Panc1 (cell line): ENCODE data around the gene TFAP2A. TPM values are rescaled to one million over a fixed set of nuclear protein-coding genes. Genes with fewer than 3 reads are reported as not detected.
A peak's percentile ranks its signal among the peaks of the same experiment; 100 is the strongest.

ENCODE experiments used
- ATAC-seq: fragments of 200-7000 bp; cut with Tn5 transposase; 2 replicates; pipeline ENCODE4 v1.9.1; 2020; ENCODE audit warnings: mild to moderate bottlenecking, moderate library complexity
- BruUV-seq: library from RNA; stranded (reverse); fragments of 400-500 nt; replicated peaks from 2 replicates; lab custom pipeline; 2021; lab: Mats Ljungman, UMichigan
- CTCF ChIA-PET: fragments of 300-600 bp; sonication (Branson Sonifier 250); formaldehyde crosslinking; loops from one replicate; lab custom pipeline; 2022; ENCODE audit warnings: antibody characterized with exemption; lab: Charles Lee
- POLR2A ChIA-PET: fragments of 300-600 bp; sonication (Branson Sonifier 250); formaldehyde crosslinking; loops from one replicate; lab custom pipeline; 2022; ENCODE audit warnings: antibody characterized with exemption; lab: Charles Lee
- DNase-seq: peaks from one replicate; pipeline ENCODE4 v3.0.0-alpha.2; 2010; ENCODE audit warnings: low read depth, low spot score
- H3K27ac ChIP-seq: 2 replicates; pipeline ENCODE4 v1.5.1; 2011; ENCODE audit warnings: mild to moderate bottlenecking, low read length, inconsistent platforms
- H3K27me3 ChIP-seq: fragments of 200-500 bp; sonication (Bioruptor generic); 2 replicates; pipeline ENCODE4 v1.6.0; 2014; ENCODE audit warnings: low read length, inconsistent platforms; ENCODE audit not compliant: control insufficient read depth, insufficient read depth
- H3K36me3 ChIP-seq: fragments of 200-500 bp; sonication (Bioruptor generic); 2 replicates; pipeline ENCODE4 v1.5.1; 2014; ENCODE audit warnings: inconsistent platforms, mild to moderate bottlenecking, low read length, moderate library complexity; ENCODE audit not compliant: control insufficient read depth, insufficient read depth
- H3K4me1 ChIP-seq: 2 replicates; pipeline ENCODE4 v1.5.1; 2011; ENCODE audit warnings: inconsistent platforms, mild to moderate bottlenecking, low read length, moderate library complexity; ENCODE audit not compliant: control insufficient read depth, insufficient read depth
- H3K4me3 ChIP-seq, 2 experiments: 2 replicates each; pipeline ENCODE4 v1.5.1; 2011 to 2012; ENCODE audit warnings: low read depth in 2 of 2, low read length in 2 of 2, mild to moderate bottlenecking in 2 of 2, inconsistent platforms in 1 of 2, moderate library complexity in 1 of 2
- H3K9me3 ChIP-seq: fragments of 200-500 bp; sonication (Bioruptor generic); 2 replicates; pipeline ENCODE4 v1.5.1; 2014; ENCODE audit warnings: low read depth, mild to moderate bottlenecking, inconsistent platforms, low read length, moderate library complexity; ENCODE audit not compliant: control insufficient read depth, insufficient read depth
- POLR2AphosphoS5 ChIP-seq: IDR thresholded peaks from 2 replicates; pipeline ENCODE4 v1.6.1; 2012; ENCODE audit warnings: mild to moderate bottlenecking, low read depth, low read length, moderate library complexity
- SIN3A ChIP-seq: IDR thresholded peaks from 2 replicates; pipeline ENCODE4 v1.6.1; 2012; ENCODE audit warnings: low read depth, mild to moderate bottlenecking, low read length, moderate library complexity, borderline replicate concordance; ENCODE audit not compliant: insufficient read depth
- TCF7L2 ChIP-seq: IDR thresholded peaks from 2 replicates; pipeline ENCODE4 v1.6.1; 2011; ENCODE audit warnings: mild to moderate bottlenecking, low read depth, low read length, inconsistent platforms
- in situ Hi-C: cut with HindIII; loops from 2 replicates; pipeline ENCODE4 v1.10.0; 2016; ENCODE audit warnings: low sequenced_read_pairs, low pct_unique_long_range_greater_than_20kb
- intact Hi-C: fragments of 100-400 bp; cut with micrococcal nuclease; formaldehyde crosslinking; loops from one replicate; pipeline ENCODE4 v1.10.0; 2022; ENCODE audit not compliant: unreplicated experiment
- total RNA-seq: library from RNA; stranded (reverse); gene quantifications from one replicate; pipeline ENCODE4 v1.2.1, GENCODE V29; 2021; ENCODE audit not compliant: unreplicated experiment
- TF ChIP-seq, protein P1 (sequence below), 2 experiments: IDR thresholded peaks; 2 replicates each; pipeline ENCODE4 v1.6.1; 2011 to 2012; ENCODE audit warnings: low read depth in 2 of 2, control low read depth in 1 of 2, low read length in 1 of 2, mild to moderate bottlenecking in 1 of 2, moderate library complexity in 1 of 2; ENCODE audit not compliant: insufficient read depth in 1 of 2
- TF ChIP-seq, protein P2 (sequence below): fragments of 450-650 bp; IDR thresholded peaks from 2 replicates; pipeline ENCODE4 v1.5.1; 2017; ENCODE audit warnings: mild to moderate bottlenecking

The TFAP2A gene
- total RNA-seq, 1 experiment from 2014 or later = 83.9 TPM

DNA sequence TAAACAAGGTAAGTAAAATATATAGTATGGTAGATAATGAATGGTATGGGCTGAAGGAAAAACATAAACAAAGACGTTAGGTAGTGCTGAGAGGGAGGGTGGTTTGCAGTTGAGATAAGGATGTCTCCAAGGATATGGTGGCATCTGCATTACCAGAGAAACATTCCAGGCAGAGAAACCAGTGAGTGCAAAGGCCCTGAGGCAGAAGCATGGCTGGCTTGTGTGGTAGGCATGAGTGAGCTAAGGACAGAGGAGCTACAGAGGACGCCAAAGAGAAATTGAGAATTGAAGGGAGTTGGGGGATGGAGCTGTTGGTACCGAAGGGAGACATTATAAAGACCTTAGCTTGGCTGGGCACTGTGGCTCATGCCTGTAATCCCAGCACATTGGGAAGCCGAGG is 18.4 kb upstream of the TFAP2A start:
- TF ChIP-seq, protein P1, sequence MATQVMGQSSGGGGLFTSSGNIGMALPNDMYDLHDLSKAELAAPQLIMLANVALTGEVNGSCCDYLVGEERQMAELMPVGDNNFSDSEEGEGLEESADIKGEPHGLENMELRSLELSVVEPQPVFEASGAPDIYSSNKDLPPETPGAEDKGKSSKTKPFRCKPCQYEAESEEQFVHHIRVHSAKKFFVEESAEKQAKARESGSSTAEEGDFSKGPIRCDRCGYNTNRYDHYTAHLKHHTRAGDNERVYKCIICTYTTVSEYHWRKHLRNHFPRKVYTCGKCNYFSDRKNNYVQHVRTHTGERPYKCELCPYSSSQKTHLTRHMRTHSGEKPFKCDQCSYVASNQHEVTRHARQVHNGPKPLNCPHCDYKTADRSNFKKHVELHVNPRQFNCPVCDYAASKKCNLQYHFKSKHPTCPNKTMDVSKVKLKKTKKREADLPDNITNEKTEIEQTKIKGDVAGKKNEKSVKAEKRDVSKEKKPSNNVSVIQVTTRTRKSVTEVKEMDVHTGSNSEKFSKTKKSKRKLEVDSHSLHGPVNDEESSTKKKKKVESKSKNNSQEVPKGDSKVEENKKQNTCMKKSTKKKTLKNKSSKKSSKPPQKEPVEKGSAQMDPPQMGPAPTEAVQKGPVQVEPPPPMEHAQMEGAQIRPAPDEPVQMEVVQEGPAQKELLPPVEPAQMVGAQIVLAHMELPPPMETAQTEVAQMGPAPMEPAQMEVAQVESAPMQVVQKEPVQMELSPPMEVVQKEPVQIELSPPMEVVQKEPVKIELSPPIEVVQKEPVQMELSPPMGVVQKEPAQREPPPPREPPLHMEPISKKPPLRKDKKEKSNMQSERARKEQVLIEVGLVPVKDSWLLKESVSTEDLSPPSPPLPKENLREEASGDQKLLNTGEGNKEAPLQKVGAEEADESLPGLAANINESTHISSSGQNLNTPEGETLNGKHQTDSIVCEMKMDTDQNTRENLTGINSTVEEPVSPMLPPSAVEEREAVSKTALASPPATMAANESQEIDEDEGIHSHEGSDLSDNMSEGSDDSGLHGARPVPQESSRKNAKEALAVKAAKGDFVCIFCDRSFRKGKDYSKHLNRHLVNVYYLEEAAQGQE (IDR thresholded peaks at IDR 0.05; ENCODE audit: insufficient read depth in 1 of 2, low read depth in 2 of 2, low read length in 1 of 2) = no peak
- no peak for TF ChIP-seq POLR2AphosphoS5
- TF ChIP-seq TCF7L2 = no peak
- TF ChIP-seq, protein P2, sequence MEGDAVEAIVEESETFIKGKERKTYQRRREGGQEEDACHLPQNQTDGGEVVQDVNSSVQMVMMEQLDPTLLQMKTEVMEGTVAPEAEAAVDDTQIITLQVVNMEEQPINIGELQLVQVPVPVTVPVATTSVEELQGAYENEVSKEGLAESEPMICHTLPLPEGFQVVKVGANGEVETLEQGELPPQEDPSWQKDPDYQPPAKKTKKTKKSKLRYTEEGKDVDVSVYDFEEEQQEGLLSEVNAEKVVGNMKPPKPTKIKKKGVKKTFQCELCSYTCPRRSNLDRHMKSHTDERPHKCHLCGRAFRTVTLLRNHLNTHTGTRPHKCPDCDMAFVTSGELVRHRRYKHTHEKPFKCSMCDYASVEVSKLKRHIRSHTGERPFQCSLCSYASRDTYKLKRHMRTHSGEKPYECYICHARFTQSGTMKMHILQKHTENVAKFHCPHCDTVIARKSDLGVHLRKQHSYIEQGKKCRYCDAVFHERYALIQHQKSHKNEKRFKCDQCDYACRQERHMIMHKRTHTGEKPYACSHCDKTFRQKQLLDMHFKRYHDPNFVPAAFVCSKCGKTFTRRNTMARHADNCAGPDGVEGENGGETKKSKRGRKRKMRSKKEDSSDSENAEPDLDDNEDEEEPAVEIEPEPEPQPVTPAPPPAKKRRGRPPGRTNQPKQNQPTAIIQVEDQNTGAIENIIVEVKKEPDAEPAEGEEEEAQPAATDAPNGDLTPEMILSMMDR = no peak
- no peak for TF ChIP-seq SIN3A
- H3K9me3 ChIP-seq = no peaks in the 10 kb centered on the region
- ChIA-PET CTCF (interaction anchor here (0.6 kb wide), 1 partner anchor 19 kb away, joined by 4 read pairs; no protein-coding TSS in a partner anchor), POLR2A (interaction anchor here (0.7 kb wide), 1 partner anchor 1743 kb away, joined by 3 read pairs; no protein-coding TSS in a partner anchor)
- no peaks in the 10 kb centered on the region for H3K27me3 ChIP-seq
- intact Hi-C loops (no loop called here), in situ Hi-C loops (no loop called here)
- DNase-seq = no peak
- no peak for ATAC-seq
- no peaks in the 10 kb centered on the region for H3K36me3 ChIP-seq
- H3K4me3 ChIP-seq = no peak overlapping the region
- no TSS peak for BruUV-seq
- peaks cover 24% of the 10 kb centered on the region for H3K4me1 ChIP-seq
- no peak overlapping the region for H3K27ac ChIP-seq

DNA sequence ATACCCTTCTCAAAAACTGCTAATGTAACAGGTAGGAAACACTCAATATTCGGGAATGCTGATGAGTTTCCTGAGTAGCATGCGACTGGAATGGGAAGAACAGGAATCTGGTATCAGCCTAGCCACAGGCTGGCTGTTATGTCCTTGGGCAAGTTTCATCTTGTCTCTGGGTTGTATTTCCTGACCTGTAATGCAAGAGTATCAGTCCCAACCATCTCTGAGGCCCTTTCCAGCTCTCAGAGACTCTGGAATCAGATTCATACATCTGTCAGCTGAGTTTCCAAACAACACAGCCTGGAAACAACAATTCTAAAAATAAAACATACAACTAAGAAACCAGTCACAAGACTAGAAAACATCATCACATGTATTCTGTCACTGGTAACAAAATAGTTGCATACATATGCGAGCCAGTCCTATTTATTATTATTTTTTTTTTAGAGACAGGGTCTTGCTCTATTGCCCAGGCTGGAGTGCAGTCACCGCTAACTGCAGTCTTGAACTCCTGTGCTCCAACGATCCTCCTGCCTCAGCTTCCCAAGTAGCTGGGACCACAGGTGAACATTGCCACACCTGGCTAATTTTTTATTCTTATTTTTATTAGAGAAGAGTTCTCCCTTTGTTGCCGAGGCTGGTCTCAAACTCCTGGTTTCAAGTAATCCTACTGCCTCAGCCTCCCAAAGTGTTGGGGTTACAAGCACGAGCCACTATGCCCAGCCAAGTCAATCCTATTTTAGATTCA is 16.7 kb upstream of the TFAP2A start:
- CTCF ChIA-PET = no interaction called here
- no peak for ATAC-seq
- in situ Hi-C loops = no loop called here

More for the DNA sequence above, 16.7 kb upstream of the TFAP2A start:
- H3K4me3 ChIP-seq = no peak overlapping the region
- no peaks in the 10 kb centered on the region for H3K9me3 ChIP-seq
- no peak for DNase-seq
- BruUV-seq = no TSS peak
- H3K36me3 ChIP-seq = no peaks in the 10 kb centered on the region
- POLR2A ChIA-PET = no interaction called here
- H3K27me3 ChIP-seq = no peaks in the 10 kb centered on the region
- peaks cover 40% of the 10 kb centered on the region for H3K4me1 ChIP-seq
- H3K27ac ChIP-seq = peak overlapping the region; percentile 45; the same call in 1 of the 2 replicates
- TF ChIP-seq POLR2AphosphoS5 = no peak
- TF ChIP-seq, protein P2 = no peak
- intact Hi-C loops = no loop called here
